Central memory CD8-positive, alpha-beta T cell (primary cell): ENCODE data around the gene APBB1IP.

Experiments used
- ATAC-seq: fragments of 150-1000 bp; cut with Tn5 transposase; replicated peaks from 2 replicates; pipeline ENCODE4 v1.10.0; 2022; ENCODE audit warnings: mild to moderate bottlenecking, moderate FRiP score, moderate number of reproducible peaks; ENCODE audit not compliant: poor library complexity, severe bottlenecking; ENCODE audit errors: extremely low read depth
- DNase-seq, 2 donors: peaks; one replicate each; pipeline ENCODE4 v3.0.0; 2021; ENCODE audit warnings: low spot score in 2 of 2
- H3K27ac Mint-ChIP-seq: one replicate; pipeline ENCODE4 v1.8.0; 2022; ENCODE audit warnings: low read depth, mild to moderate bottlenecking, moderate library complexity, mixed read lengths
- H3K27me3 Mint-ChIP-seq: one replicate; pipeline ENCODE4 v1.8.0; 2022; ENCODE audit warnings: mixed read lengths
- H3K36me3 Mint-ChIP-seq: one replicate; pipeline ENCODE4 v1.8.0; 2022; ENCODE audit warnings: mild to moderate bottlenecking, moderate library complexity, mixed read lengths; ENCODE audit not compliant: insufficient read depth
- H3K4me1 Mint-ChIP-seq: one replicate; pipeline ENCODE4 v1.8.0; 2022; ENCODE audit warnings: mixed read lengths
- H3K4me3 Mint-ChIP-seq: one replicate; pipeline ENCODE4 v1.8.0; 2022; ENCODE audit warnings: mild to moderate bottlenecking, moderate library complexity, mixed read lengths
- H3K9me3 Mint-ChIP-seq: one replicate; pipeline ENCODE4 v1.8.0; 2022; ENCODE audit warnings: mixed read lengths

The APBB1IP gene

DNA sequence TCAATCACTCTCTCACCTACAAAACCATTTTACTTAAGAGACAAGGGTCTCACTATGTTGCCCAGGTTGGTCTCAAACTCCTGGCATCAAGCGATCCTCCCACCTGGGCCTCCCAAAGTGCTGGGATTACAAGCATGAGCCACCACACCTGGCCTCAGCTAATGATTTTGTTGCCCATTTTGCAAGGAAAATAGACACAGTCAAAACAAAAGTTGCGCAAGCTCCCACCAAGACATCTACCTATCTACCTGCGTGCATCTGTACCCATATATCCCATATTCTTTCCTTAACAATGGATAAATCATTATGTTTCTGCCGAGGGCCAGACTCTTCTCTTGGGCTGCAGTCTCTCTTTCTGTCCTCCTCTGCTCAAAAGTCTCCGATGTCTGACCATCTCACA is 67.3 kb downstream of the APBB1IP start:
- Mint-ChIP-seq H3K9me3 (no peaks in the 10 kb centered on the region), H3K4me3 (no peak overlapping the region), H3K4me1 (peaks cover 42% of the 10 kb centered on the region), H3K27ac (peak overlapping the region; percentile 58), H3K27me3 (no peaks in the 10 kb centered on the region), H3K36me3 (peaks cover 57% of the 10 kb centered on the region)
- no peak for DNase-seq
- ATAC-seq: no peak

DNA sequence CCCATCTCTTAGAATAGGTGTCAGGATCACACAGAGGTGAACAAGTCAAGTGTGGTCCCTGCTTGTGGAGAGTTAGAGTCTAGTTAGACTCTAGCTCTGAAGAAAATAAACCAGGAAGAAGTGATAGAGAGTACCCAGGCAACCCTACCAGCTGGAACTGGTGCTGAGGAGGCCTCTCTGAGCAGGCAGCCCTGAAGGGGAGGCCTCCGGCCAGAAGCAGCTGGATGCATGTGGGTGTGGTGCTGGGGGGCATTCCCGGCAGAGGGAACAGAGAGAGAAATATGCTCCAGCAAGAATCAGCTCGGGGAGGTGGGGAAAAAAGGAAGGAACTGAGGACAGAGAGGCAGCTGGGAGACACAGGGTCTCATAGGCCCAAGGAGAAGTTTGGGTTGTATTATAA is 68.6 kb downstream of the APBB1IP start:
- Mint-ChIP-seq H3K27ac (peak overlapping the region; percentile 65), H3K27me3 (no peaks in the 10 kb centered on the region), H3K36me3 (peaks cover 51% of the 10 kb centered on the region), H3K4me3 (no peak overlapping the region), H3K4me1 (peaks cover 32% of the 10 kb centered on the region), H3K9me3 (no peaks in the 10 kb centered on the region)
- no peak for ATAC-seq
- DNase-seq: no peak

DNA sequence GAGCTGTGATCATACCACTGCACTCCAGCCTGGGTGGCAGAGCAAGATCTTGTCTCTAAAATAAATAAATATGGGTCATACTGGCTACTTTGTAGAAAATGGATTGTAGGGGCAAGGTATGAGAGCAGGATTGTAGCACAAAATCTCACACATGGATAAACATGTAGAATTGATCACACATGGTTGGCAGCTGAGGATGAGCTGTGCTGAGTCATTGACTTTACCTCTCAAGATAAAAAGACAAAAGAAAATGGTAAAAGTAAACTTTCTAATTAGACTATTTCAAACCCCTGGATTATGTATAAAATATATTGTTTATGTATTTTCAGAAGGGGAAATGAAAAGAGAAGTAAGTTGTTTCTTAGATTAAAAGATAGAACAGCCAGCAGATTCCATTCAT is 69.3 kb downstream of the APBB1IP start:
- H3K27me3 Mint-ChIP-seq: no peaks in the 10 kb centered on the region
- DNase-seq (no peak), ATAC-seq (no peak)
- peaks cover 52% of the 10 kb centered on the region for H3K36me3 Mint-ChIP-seq
- H3K4me1 Mint-ChIP-seq: peaks cover 32% of the 10 kb centered on the region
- H3K27ac Mint-ChIP-seq: no peak overlapping the region
- H3K9me3 Mint-ChIP-seq: no peaks in the 10 kb centered on the region
- no peak overlapping the region for H3K4me3 Mint-ChIP-seq

DNA sequence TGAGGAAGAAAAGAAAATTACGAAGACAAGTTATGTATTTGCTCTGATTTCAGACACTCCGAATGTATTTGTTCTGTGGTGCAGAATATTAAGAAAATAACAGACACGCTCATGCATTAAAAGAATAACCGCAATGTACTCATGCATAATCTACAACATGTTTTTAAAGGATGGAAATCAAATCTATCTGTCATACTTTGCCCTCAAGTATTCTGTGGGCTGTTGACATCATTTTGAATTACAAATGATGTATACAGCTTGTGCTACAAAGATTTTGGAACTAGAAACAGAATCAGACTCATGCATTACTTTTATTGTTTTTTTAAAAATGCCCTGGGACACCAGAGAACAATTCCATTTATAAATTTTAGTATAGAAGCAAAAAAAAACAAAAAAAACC is 69.9 kb downstream of the APBB1IP start:
- Mint-ChIP-seq H3K4me1 (peaks cover 32% of the 10 kb centered on the region), H3K27ac (no peak overlapping the region), H3K36me3 (peaks cover 53% of the 10 kb centered on the region), H3K9me3 (no peaks in the 10 kb centered on the region), H3K27me3 (no peaks in the 10 kb centered on the region), H3K4me3 (no peak overlapping the region)
- DNase-seq (no peak), ATAC-seq (no peak)

DNA sequence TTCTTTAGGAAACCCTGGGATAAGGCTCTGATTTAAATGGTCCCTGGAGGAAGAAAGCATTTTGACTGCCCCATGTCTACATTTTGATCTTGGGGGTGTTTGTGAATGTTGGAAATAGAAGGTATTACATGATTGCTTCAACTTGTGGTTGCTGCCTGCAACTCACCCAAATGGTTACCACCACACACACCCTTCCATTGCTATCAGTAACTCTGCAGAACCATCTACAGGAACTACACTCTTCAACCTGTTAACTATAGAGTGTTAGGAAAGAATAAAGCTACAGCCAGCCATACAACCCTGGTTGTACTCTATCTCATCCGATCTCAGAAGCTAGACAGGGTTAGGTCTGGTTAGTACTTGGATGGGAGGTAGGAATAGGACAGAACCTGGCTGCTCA is 71.2 kb downstream of the APBB1IP start:
- Mint-ChIP-seq H3K9me3 (no peaks in the 10 kb centered on the region), H3K27ac (peak overlapping the region; percentile 55), H3K4me3 (no peak overlapping the region), H3K27me3 (no peaks in the 10 kb centered on the region), H3K36me3 (peaks cover 54% of the 10 kb centered on the region), H3K4me1 (peaks cover 37% of the 10 kb centered on the region)
- no peak for DNase-seq
- ATAC-seq: no peak

DNA sequence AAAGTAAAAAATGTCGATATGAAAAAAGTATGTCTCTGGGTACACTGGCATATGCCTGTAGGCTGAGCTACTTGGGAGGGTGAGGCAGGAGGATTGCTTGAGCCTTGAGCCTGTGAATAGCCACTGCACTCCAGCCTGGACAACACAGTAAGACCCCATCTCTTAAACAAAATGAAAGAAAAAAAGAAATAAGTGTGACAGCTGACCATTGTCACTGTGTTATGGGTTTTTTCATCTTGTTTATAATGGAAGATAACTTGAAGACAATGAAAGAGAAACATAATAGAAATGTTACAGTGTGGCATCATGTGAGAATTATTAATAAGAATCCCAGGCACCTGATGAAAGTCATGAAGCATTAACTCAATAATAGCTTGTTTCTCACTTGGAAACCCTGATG is 75.0 kb downstream of the APBB1IP start:
- Mint-ChIP-seq H3K4me1 (peaks cover 25% of the 10 kb centered on the region), H3K27me3 (no peaks in the 10 kb centered on the region), H3K36me3 (peaks cover 50% of the 10 kb centered on the region), H3K9me3 (no peaks in the 10 kb centered on the region), H3K4me3 (no peak overlapping the region), H3K27ac (peak overlapping the region; percentile 16)
- ATAC-seq (no peak), DNase-seq (no peak)

DNA sequence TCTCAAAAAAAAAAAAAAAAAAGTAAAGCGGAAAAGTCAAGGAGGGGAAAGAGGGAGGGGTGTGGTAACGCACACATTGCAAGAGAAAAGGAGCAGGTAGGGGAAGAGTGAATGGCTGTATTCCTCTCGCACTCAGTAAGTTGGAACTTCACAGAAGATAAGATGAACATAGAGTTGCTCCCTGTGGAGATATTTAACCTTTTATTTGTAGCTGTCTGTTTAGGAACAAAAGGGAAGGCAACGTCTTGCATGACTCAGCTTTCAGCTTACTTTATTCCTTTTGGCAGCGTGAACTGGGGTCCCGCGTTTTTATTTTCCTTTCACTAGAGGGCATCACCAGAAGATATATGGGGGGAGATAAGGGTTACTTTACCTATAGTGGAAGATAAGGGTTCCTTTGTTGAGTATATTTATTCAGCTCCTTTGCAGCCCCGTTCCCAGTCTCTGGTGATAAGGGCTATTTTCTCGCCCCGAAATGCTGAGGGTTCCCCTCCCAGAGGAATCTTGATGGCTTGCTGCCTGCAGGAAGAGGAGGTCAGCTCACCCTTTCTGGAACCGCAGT is 78.5 kb downstream of the APBB1IP start:
- Mint-ChIP-seq H3K27ac (peak overlapping the region; percentile 53), H3K4me3 (no peak overlapping the region), H3K27me3 (no peaks in the 10 kb centered on the region)

DNA sequence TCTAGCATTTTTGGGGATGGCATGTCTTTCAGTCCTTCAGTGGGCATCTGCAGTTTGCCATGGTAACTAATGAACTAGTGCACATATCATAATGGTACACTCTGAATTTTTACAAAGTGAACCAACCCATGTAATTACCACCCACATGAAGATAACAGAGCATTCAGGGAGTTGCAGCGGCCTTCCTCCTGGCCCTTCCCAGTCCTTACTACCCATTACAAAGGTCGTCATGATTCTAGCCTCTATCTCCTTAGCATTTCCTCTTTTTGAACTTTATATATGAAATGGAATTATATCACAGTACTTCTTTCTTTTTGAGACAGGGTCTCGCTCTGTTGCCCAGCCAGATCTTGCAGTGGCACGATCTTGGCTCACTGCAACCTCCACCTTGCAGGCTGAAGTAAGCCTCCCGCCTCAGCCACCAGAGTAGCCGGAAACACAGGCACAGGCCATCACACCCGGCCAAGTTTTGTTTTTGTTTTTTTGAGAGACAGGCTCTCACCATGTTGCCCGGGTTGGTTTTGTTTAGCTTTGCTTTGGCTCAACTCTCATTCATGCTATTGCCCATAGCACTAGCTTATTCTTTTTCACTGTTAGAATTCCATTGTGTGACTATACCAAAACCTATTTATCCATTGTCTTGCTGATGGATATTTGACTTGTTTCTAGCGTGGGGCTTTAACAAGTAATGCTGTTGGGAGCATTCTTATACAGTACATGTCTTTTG is 79.2 kb downstream of the APBB1IP start:
- Mint-ChIP-seq H3K27me3 (no peaks in the 10 kb centered on the region), H3K9me3 (no peaks in the 10 kb centered on the region), H3K36me3 (peaks cover 52% of the 10 kb centered on the region), H3K27ac (peak overlapping the region; percentile 73), H3K4me3 (no peak overlapping the region), H3K4me1 (peaks cover 38% of the 10 kb centered on the region)
- DNase-seq: no peak
- no peak for ATAC-seq

More for the DNA sequence above, 78.5 kb downstream of the APBB1IP start:
- DNase-seq (no peak), ATAC-seq (no peak)
- Mint-ChIP-seq H3K36me3 (peaks cover 50% of the 10 kb centered on the region), H3K9me3 (no peaks in the 10 kb centered on the region), H3K4me1 (peaks cover 38% of the 10 kb centered on the region)

DNA sequence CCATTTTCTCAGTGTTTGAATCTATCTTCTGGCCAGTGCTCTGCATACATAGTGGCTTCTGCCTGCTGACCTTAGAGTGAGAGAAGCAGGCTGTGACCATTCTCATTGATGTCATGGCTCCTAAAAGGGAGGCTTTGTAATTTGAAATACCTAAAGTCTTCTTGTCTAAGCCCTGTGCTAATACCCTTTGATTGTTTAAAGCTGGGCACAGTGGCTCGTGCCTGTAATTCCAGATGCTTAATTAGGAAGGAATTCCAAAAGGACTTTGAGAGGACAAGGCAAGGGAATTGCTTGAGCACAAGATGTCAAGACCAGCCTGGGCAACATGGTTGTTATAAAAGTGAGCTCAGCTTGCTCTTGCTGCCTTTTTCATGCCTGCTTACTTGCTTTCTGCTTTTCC is 81.7 kb downstream of the APBB1IP start:
- no peak for ATAC-seq
- Mint-ChIP-seq H3K9me3 (no peaks in the 10 kb centered on the region), H3K27me3 (no peaks in the 10 kb centered on the region), H3K27ac (peak overlapping the region; percentile 86), H3K4me3 (no peak overlapping the region), H3K4me1 (peaks cover 42% of the 10 kb centered on the region), H3K36me3 (peaks cover 44% of the 10 kb centered on the region)
- DNase-seq: no peak

DNA sequence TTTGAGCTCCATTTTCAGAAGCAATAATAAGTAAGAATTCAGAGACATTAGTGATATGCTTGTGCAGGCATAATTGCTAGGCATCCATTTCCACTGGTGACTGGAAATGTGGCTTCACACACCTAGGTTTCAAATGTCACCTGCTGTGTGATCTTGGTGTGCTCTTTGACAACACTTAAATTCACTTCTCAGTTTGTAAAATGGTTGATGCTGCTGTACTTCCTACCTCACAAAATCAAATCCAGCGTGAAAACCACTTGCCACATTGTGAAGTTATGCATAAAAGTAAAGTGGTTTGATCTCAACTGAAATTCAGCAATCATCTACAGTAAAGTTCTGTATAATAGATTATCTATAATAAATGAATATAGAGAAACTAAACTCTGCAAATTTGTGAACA is 82.4 kb downstream of the APBB1IP start:
- Mint-ChIP-seq H3K27ac (peak overlapping the region; percentile 86), H3K27me3 (no peaks in the 10 kb centered on the region), H3K36me3 (peaks cover 45% of the 10 kb centered on the region), H3K9me3 (no peaks in the 10 kb centered on the region), H3K4me1 (peaks cover 47% of the 10 kb centered on the region), H3K4me3 (no peak overlapping the region)
- ATAC-seq (no peak), DNase-seq (no peak)

DNA sequence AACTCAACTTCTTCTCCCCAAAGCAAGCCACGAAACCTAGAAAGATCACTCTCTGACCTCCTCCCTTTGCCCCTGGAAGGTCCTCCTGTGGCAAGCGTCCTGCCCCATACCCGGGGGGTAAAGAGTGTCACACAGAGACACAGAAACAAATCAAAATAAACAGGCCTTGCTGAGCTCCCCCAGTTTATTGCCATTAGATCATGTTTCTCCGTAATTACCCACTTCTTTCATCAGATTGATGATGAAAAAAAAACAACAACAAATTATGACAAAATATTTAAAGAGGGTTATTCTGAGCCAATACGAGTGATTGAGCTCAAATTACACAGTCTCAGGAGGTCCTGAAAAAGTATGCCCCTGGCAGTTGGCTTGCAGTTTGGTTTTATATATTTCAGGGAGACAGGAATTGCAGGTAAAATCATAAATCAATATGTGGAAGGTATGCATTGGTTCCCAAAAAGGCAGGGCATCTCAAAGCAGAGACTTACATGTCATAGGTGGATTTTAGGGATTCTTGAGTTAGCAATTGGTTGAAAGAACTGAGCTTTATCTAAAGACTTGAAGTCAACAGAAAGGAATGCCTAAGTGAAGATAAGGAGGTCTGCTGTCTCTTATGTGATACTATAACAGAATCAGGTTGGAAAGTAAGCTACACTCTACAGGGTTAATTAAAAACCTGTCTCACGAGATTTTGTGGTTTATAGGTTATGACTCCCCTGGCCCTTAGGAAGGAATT is 86.2 kb downstream of the APBB1IP start:
- H3K9me3 Mint-ChIP-seq: no peaks in the 10 kb centered on the region
- H3K36me3 Mint-ChIP-seq: peaks cover 47% of the 10 kb centered on the region
- DNase-seq (no peak), ATAC-seq (no peak)
- no peak overlapping the region for H3K27ac Mint-ChIP-seq
- no peaks in the 10 kb centered on the region for H3K27me3 Mint-ChIP-seq
- H3K4me1 Mint-ChIP-seq: peaks cover 36% of the 10 kb centered on the region
- H3K4me3 Mint-ChIP-seq: no peak overlapping the region

DNA sequence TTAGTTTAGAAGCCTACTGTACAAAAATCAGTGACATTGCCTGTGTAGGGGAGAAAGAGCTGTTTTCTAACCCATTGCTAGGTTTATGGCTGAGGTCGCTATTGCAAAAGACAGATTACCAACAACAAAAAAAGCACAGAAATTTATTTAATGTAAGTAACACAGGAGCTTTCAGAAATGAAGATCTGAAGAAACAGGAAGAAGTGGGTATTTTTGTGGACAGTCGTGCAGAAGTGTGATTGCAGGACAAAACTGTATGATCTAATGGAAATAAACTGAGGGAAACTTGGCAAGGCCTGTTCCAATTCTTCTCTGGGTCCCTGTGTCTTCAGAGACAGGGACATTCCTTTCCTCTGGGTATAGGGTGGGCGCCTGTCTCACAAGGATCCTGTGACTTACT is 87.4 kb downstream of the APBB1IP start:
- H3K9me3 Mint-ChIP-seq: no peaks in the 10 kb centered on the region
- H3K36me3 Mint-ChIP-seq: peaks cover 43% of the 10 kb centered on the region
- no peak for DNase-seq
- H3K27me3 Mint-ChIP-seq: no peaks in the 10 kb centered on the region
- no peak overlapping the region for H3K27ac Mint-ChIP-seq
- H3K4me3 Mint-ChIP-seq: no peak overlapping the region
- peaks cover 24% of the 10 kb centered on the region for H3K4me1 Mint-ChIP-seq
- ATAC-seq: no peak

DNA sequence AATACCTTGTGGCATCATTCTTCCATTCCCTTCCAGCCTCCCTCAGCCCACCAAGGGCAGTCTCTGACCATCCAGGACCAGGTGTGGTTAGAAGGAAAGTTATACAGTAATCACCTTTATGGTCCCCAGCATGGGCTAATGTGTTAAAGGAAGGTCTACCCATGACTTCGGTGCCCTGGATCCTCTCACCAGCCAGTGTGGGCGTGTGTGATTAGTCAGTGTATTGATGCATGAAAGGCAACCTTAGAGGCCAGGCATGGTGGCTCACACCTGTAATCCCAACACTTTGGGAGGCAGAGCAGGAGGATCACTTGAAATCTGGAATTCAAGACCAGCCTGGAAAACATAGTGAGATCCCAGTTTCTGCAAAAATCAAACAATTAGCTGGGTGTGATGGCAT is 88.9 kb downstream of the APBB1IP start:
- no peak for DNase-seq
- H3K27ac Mint-ChIP-seq: no peak overlapping the region
- no peaks in the 10 kb centered on the region for H3K9me3 Mint-ChIP-seq
- H3K36me3 Mint-ChIP-seq: peaks cover 45% of the 10 kb centered on the region
- ATAC-seq: no peak
- peaks cover 17% of the 10 kb centered on the region for H3K4me1 Mint-ChIP-seq
- no peak overlapping the region for H3K4me3 Mint-ChIP-seq
- H3K27me3 Mint-ChIP-seq: no peaks in the 10 kb centered on the region
